Upper lobe of left lung (tissue), 6 donors: Measurements from ENCODE around the gene LLPH. TPM values are rescaled to one million over a fixed set of nuclear protein-coding genes. Genes with fewer than 3 reads are reported as not detected.

Experiments used
- ATAC-seq, 2 donors: fragments of 200-7000 bp; cut with Tn5 transposase; one replicate each; pipeline ENCODE4 v1.9.1; 2022; ENCODE audit warnings: mild to moderate bottlenecking in 2 of 2, moderate library complexity in 2 of 2; ENCODE audit not compliant: low FRiP score in 2 of 2
- DNase-seq, 2 donors: peaks; one replicate each; pipeline ENCODE4 v3.0.0-alpha.2; 2019 to 2020
- H3K27ac ChIP-seq, 4 donors: fragments of 200-600 bp; sonication (generic); one replicate each; pipeline ENCODE4 v1.5.1; 2016 to 2019
- H3K27me3 ChIP-seq, 4 donors: fragments of 200-600 bp; sonication (generic); one replicate each; pipeline ENCODE4 v1.5.1; 2017 to 2019
- H3K36me3 ChIP-seq, 4 donors: fragments of 200-600 bp; sonication (generic); one replicate each; pipeline ENCODE4 v1.5.1; 2016 to 2019
- H3K4me1 ChIP-seq, 4 donors: fragments of 200-600 bp; sonication (generic); one replicate each; pipeline ENCODE4 v1.5.1; 2018 to 2019
- H3K4me3 ChIP-seq, 4 donors: fragments of 200-600 bp; sonication (generic); one replicate each; pipeline ENCODE4 v1.5.1; 2017 to 2019; ENCODE audit warnings: mild to moderate bottlenecking in 2 of 4, moderate library complexity in 1 of 4
- H3K9me3 ChIP-seq, 4 donors: fragments of 200-600 bp; sonication (generic); one replicate each; pipeline ENCODE4 v1.5.1; 2018 to 2019
- EP300 ChIP-seq, 4 donors: sonication (generic); formaldehyde crosslinking; IDR thresholded peaks; one replicate each; pipeline ENCODE4 v1.5.1; 2017; ENCODE audit warnings: antibody characterized with exemption in 4 of 4, control low read depth in 2 of 4
- POLR2A ChIP-seq, 4 donors: fragments of 450-650 bp; IDR thresholded peaks; one replicate each; pipeline ENCODE4 v1.5.1; 2016 to 2017; ENCODE audit warnings: antibody characterized with exemption in 4 of 4, mild to moderate bottlenecking in 2 of 4
- POLR2AphosphoS5 ChIP-seq, 2 donors: sonication (generic); formaldehyde crosslinking; IDR thresholded peaks; one replicate each; pipeline ENCODE4 v1.5.1; 2017; ENCODE audit warnings: antibody characterized with exemption in 2 of 2
- WGBS, 2 donors: methylation state at CpG; one replicate each; pipeline ENCODE4 v1.1.5; 2017 to 2018; 5-methylcytosine and 5-hydroxymethylcytosine counted together
- total RNA-seq, 6 donors: library from RNA; depleted of rRNA in 4 of 6; stranded (reverse); fragments of >200 nt in 4 of 6; gene quantifications; one replicate each; pipeline versions ENCODE4 v1.1.0 to v1.2.1, GENCODE V29; 2016 to 2021
- TF ChIP-seq, protein P1 (sequence below), 6 experiments: fragments of 450-650 bp in 4 of 6; fragments of 200-600 bp in 2 of 6; sonication (generic) in 2 of 6; IDR thresholded peaks; one replicate each; pipeline ENCODE4 v1.5.1; 2016 to 2019; ENCODE audit warnings: antibody characterized with exemption in 6 of 6
- donor health status: DM: no; HTN: no; CAD: no; lungs with moderate emphysema.
- donor health status: DM: no; HTN: yes; CAD: no; lungs with severe emphysema.

The LLPH gene
- total RNA-seq, 6 donors from 2014 or later: 2.1 to 18.5 (median 5.9) TPM

GRCh38 chr12:66162701-66163100 lies 32.2 kb upstream of the LLPH start:
- Histone ChIP-seq H3K27ac (peak overlapping the region in 1 of 4 donors; percentile 37), H3K4me1 (peaks cover 3 to 24% (median 14%) of the 10 kb centered on the region in 4 donors), H3K4me3 (no peak overlapping the region), H3K9me3 (no peaks in the 10 kb centered on the region), H3K27me3 (no peaks in the 10 kb centered on the region), H3K36me3 (peaks cover 0 to 28% (median 4%) of the 10 kb centered on the region in 4 donors)
- ATAC-seq (no peak), DNase-seq (no peak)
- TF ChIP-seq POLR2A (IDR thresholded peaks at IDR 0.05) (no peak), EP300 (IDR thresholded peaks at IDR 0.05) (no peak)
- 78 to 85% methylated on average over 2 of the region's 2 CpGs for WGBS, 2 donors

- H3K4me3 ChIP-seq: no peak overlapping the region
- H3K4me1 ChIP-seq: peaks cover 0 to 14% (median 10%) of the 10 kb centered on the region in 4 donors
- ATAC-seq (no peak), DNase-seq (peak in 1 of 2 donors; percentile 70)
- 92 to 94% methylated on average over 24 to 25 of the region's 28 CpGs for WGBS, 2 donors
- no peaks in the 10 kb centered on the region for H3K27me3 ChIP-seq
- H3K36me3 ChIP-seq: peaks cover 0 to 28% (median 4%) of the 10 kb centered on the region in 4 donors
- no peak overlapping the region for H3K27ac ChIP-seq
- TF ChIP-seq EP300 (IDR thresholded peaks at IDR 0.05) (no peak), POLR2AphosphoS5 (IDR thresholded peaks at IDR 0.05) (no peak), POLR2A (IDR thresholded peaks at IDR 0.05) (no peak)
- TF ChIP-seq, protein P1, sequence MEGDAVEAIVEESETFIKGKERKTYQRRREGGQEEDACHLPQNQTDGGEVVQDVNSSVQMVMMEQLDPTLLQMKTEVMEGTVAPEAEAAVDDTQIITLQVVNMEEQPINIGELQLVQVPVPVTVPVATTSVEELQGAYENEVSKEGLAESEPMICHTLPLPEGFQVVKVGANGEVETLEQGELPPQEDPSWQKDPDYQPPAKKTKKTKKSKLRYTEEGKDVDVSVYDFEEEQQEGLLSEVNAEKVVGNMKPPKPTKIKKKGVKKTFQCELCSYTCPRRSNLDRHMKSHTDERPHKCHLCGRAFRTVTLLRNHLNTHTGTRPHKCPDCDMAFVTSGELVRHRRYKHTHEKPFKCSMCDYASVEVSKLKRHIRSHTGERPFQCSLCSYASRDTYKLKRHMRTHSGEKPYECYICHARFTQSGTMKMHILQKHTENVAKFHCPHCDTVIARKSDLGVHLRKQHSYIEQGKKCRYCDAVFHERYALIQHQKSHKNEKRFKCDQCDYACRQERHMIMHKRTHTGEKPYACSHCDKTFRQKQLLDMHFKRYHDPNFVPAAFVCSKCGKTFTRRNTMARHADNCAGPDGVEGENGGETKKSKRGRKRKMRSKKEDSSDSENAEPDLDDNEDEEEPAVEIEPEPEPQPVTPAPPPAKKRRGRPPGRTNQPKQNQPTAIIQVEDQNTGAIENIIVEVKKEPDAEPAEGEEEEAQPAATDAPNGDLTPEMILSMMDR (IDR thresholded peaks at IDR 0.05): no peak
- no peaks in the 10 kb centered on the region for H3K9me3 ChIP-seq
Measured at GRCh38 chr12:66160704-66161103, 30.2 kb upstream of the LLPH start.

GRCh38 chr12:66159123-66159522 lies 28.6 kb upstream of the LLPH start:
- no peaks in the 10 kb centered on the region for H3K27me3 ChIP-seq
- H3K4me1 ChIP-seq: peaks cover 0 to 22% (median 11%) of the 10 kb centered on the region in 4 donors
- no peak overlapping the region for H3K27ac ChIP-seq
- H3K9me3 ChIP-seq: no peaks in the 10 kb centered on the region
- peak in 1 of 2 donors; percentile 17 for ATAC-seq
- peak in 1 of 4 donors; percentile 45 for TF ChIP-seq POLR2A (IDR thresholded peaks at IDR 0.05)
- TF ChIP-seq, protein P1 (IDR thresholded peaks at IDR 0.05): no peak
- no peak overlapping the region for H3K4me3 ChIP-seq
- DNase-seq: no peak
- H3K36me3 ChIP-seq: peaks cover 0 to 28% (median 4%) of the 10 kb centered on the region in 4 donors

GRCh38 chr12:66156654-66157053 lies 26.1 kb upstream of the LLPH start:
- H3K4me1 ChIP-seq: peaks cover 0 to 10% (median 7%) of the 10 kb centered on the region in 4 donors
- no peak overlapping the region for H3K27ac ChIP-seq
- no peak overlapping the region for H3K4me3 ChIP-seq
- peaks cover 0 to 31% (median 4%) of the 10 kb centered on the region in 4 donors for H3K36me3 ChIP-seq
- no peak for TF ChIP-seq POLR2A (IDR thresholded peaks at IDR 0.05)
- TF ChIP-seq, protein P1 (IDR thresholded peaks at IDR 0.05): no peak
- no peak for TF ChIP-seq POLR2AphosphoS5 (IDR thresholded peaks at IDR 0.05)
- TF ChIP-seq EP300 (IDR thresholded peaks at IDR 0.05): no peak
- 95 to 96% methylated on average over 2 of the region's 2 CpGs for WGBS, 2 donors
- no peak for ATAC-seq
- DNase-seq: no peak
- H3K27me3 ChIP-seq: no peaks in the 10 kb centered on the region
- H3K9me3 ChIP-seq: no peaks in the 10 kb centered on the region

DNA sequence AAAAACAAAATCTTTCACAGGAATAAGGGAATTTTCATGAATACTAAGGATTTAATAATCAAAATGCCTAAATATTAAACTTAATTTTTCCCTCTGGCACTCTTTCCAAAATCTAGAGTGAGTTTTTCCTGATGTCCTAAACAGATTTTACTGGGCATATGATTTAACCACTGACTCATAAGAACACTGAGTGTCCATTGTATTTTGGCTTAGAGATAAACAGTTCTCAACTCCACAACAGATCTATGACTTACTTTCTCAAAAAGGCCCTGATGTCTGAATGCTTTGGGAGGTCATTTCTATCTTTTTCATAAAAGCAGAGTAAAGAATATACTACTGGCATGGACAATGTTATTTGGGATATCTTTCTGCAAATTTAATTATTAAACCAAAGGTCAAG lies 24.2 kb upstream of the LLPH start:
- H3K4me1 ChIP-seq: peaks cover 0 to 11% (median 8%) of the 10 kb centered on the region in 4 donors
- DNase-seq (no peak), ATAC-seq (peak in 1 of 2 donors; percentile 36)
- H3K36me3 ChIP-seq: peaks cover 0 to 31% (median 2%) of the 10 kb centered on the region in 4 donors
- no peaks in the 10 kb centered on the region for H3K9me3 ChIP-seq
- no peak overlapping the region for H3K4me3 ChIP-seq
- TF ChIP-seq POLR2A (IDR thresholded peaks at IDR 0.05) (no peak), POLR2AphosphoS5 (IDR thresholded peaks at IDR 0.05) (no peak), EP300 (IDR thresholded peaks at IDR 0.05) (no peak)
- TF ChIP-seq, protein P1 (IDR thresholded peaks at IDR 0.05): no peak
- H3K27ac ChIP-seq: peak overlapping the region in 1 of 4 donors; percentile 42
- H3K27me3 ChIP-seq: no peaks in the 10 kb centered on the region
